ENCODE data around the gene CHPF. TPM values are rescaled to one million over a fixed set of nuclear protein-coding genes. Genes with fewer than 3 reads are reported as not detected.
A peak's percentile ranks its signal among the peaks of the same experiment; 100 is the strongest.

Gene CHPF, protein sequence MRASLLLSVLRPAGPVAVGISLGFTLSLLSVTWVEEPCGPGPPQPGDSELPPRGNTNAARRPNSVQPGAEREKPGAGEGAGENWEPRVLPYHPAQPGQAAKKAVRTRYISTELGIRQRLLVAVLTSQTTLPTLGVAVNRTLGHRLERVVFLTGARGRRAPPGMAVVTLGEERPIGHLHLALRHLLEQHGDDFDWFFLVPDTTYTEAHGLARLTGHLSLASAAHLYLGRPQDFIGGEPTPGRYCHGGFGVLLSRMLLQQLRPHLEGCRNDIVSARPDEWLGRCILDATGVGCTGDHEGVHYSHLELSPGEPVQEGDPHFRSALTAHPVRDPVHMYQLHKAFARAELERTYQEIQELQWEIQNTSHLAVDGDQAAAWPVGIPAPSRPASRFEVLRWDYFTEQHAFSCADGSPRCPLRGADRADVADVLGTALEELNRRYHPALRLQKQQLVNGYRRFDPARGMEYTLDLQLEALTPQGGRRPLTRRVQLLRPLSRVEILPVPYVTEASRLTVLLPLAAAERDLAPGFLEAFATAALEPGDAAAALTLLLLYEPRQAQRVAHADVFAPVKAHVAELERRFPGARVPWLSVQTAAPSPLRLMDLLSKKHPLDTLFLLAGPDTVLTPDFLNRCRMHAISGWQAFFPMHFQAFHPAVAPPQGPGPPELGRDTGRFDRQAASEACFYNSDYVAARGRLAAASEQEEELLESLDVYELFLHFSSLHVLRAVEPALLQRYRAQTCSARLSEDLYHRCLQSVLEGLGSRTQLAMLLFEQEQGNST
- total RNA-seq = 10 to 100 TPM; 44.4 to 67.8 (median 58.4) TPM

DNA sequence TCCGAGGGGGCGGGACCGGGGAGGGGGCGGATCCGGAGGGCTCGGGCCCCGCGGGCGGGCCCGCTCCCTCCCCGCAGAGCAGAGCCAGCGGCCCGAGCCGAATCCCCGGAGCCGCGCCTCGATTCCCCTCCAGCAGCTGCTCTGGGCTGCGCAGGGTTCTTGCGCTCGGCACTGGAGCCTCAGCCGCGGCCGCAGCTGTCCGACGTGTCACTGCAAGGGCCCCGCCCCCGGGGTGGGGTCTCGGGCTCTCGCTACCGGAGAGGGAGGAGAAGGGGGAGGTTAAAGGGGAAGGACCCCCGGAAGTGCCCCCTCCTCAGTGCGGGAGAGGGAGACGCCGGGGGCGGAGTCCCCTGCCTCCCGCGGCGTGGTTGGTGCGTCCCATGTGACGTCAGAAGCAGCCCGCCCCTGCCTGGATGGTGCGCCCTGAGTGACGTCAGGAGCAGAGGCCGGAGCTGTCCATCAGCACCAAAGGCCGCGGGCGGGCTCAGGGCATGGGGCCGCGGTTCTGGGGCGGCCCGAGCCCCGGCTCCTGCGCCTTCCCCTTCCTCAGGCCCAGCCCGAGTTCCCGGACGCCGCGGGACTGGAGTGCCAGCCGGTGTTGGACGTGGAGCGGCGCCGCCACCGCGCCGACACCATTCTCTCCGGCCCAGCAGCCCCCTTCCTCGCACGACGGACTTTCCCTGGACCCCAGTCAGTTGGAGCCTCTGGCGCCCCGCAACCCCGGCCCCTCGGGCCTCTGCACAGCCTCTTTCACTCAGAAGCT, at the start of gene CHPF, which contains the start of gene TMEM198:
CHPF (minus strand) TSS at position 214 of the 763 bp plus-strand sequence. CDS start 271 bp downstream, outside the sequence.
TMEM198 (plus strand) TSS at position 433 of the 763 bp plus-strand sequence. CDS start 700 bp downstream, outside the sequence.
- TF ChIP-seq POLR2A (IDR thresholded peaks at IDR 0.05; ENCODE audit: low read depth) (no peak), POLR2AphosphoS5 (IDR thresholded peaks at IDR 0.05) (peak; percentile 76 to 84)
- Histone ChIP-seq H3K4me3 (peak within 1 kb of the TSS; percentile 67 to 83 (median 77)), H3K27ac (replicated peaks in 1 of 4) (peak within 1 kb of the TSS; percentile 93 to 95 (median 94)), H3K36me3 (peaks cover 13 to 38% (median 31%) of the 10 kb centered on the region in 4 donors), H3K9me3 (no peaks in the 10 kb centered on the region), H3K4me1 (peaks cover 26 to 46% (median 42%) of the 10 kb centered on the region in 4 donors), H3K27me3 (peaks cover 0 to 4% (median 0%) of the 10 kb centered on the region in 4 donors)
- WGBS = 4% methylated on average over 18 of the region's 75 CpGs
- DNase-seq (ENCODE audit: extremely low spot score) = peak; percentile 99
- intact Hi-C loops (cut with DNase I) = loop anchor here (2.0 to 5.0 kb wide), 3 partner anchors 54 to 144 kb away; partner anchors contain the start of gene STK11IP

DNA sequence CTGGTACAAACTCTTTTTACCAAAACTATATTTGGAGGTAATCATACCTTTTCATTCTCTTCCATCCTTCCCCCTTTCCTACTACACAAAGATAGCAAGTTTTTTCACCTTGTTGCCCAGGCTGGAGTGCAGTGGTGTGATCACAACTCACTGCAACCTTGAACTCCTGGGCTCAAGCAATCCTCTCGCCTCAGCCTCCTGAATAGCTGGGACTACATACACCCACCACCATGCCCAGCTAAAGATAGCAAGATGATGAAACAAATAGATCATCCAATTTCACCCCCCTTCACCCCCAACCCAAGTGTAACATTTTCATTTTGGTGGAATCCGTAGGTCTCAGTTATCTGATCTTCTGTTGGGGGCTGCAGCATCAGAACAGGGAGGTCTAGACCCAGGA, 49.5 kb upstream of the CHPF start:
- TF ChIP-seq POLR2AphosphoS5 (IDR thresholded peaks at IDR 0.05) (no peak), EP300 (IDR thresholded peaks at IDR 0.05) (no peak), POLR2A (IDR thresholded peaks at IDR 0.05; ENCODE audit: low read depth) (no peak)
- TF ChIP-seq, protein P1, sequence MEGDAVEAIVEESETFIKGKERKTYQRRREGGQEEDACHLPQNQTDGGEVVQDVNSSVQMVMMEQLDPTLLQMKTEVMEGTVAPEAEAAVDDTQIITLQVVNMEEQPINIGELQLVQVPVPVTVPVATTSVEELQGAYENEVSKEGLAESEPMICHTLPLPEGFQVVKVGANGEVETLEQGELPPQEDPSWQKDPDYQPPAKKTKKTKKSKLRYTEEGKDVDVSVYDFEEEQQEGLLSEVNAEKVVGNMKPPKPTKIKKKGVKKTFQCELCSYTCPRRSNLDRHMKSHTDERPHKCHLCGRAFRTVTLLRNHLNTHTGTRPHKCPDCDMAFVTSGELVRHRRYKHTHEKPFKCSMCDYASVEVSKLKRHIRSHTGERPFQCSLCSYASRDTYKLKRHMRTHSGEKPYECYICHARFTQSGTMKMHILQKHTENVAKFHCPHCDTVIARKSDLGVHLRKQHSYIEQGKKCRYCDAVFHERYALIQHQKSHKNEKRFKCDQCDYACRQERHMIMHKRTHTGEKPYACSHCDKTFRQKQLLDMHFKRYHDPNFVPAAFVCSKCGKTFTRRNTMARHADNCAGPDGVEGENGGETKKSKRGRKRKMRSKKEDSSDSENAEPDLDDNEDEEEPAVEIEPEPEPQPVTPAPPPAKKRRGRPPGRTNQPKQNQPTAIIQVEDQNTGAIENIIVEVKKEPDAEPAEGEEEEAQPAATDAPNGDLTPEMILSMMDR (IDR thresholded peaks at IDR 0.05) = no peak
- WGBS = 91% methylated on average over 2 of the region's 2 CpGs
- intact Hi-C loops (cut with DNase I) = no loop called here

DNA sequence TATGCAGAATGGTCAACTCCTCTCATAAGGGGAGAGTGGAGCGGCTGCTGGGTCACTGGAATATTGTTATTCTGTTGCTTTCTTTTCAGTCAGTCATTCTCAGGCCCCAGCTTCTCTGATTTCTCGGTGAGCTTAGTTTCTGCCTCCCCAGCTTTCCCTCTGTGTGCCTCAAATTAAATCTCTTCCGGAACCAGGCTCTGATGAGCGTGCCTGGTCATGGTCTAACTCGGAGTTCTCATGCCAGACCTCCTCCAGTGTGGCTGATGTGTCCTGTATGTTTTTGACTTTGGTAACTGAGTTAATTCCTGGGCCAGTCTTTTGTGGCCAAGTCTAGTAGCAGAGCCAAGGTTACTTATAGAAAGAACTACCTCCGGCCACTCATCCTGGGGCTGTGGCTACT, 49.1 kb upstream of the CHPF start:
- intact Hi-C loops (cut with DNase I) = no loop called here
- Histone ChIP-seq H3K27ac (replicated peaks in 1 of 4) (no peak overlapping the region), H3K36me3 (no peaks in the 10 kb centered on the region), H3K4me1 (peaks cover 10 to 14% (median 10%) of the 10 kb centered on the region in 4 donors), H3K4me3 (no peak overlapping the region), H3K27me3 (no peaks in the 10 kb centered on the region), H3K9me3 (no peaks in the 10 kb centered on the region)
- 70% methylated on average over 6 of the region's 6 CpGs for WGBS
- TF ChIP-seq POLR2A (IDR thresholded peaks at IDR 0.05; ENCODE audit: low read depth) (no peak), EP300 (IDR thresholded peaks at IDR 0.05) (no peak), POLR2AphosphoS5 (IDR thresholded peaks at IDR 0.05) (no peak)
- TF ChIP-seq, protein P1 (IDR thresholded peaks at IDR 0.05) = no peak
- no peak for DNase-seq (ENCODE audit: extremely low spot score)

More for the DNA sequence above, 49.5 kb upstream of the CHPF start:
- no peaks in the 10 kb centered on the region for H3K27me3 ChIP-seq
- no peak overlapping the region for H3K4me3 ChIP-seq
- H3K9me3 ChIP-seq = no peaks in the 10 kb centered on the region
- no peak overlapping the region for H3K27ac ChIP-seq (replicated peaks in 1 of 4)
- DNase-seq (ENCODE audit: extremely low spot score) = no peak
- no peaks in the 10 kb centered on the region for H3K36me3 ChIP-seq
- peaks cover 10 to 17% (median 11%) of the 10 kb centered on the region in 4 donors for H3K4me1 ChIP-seq

DNA sequence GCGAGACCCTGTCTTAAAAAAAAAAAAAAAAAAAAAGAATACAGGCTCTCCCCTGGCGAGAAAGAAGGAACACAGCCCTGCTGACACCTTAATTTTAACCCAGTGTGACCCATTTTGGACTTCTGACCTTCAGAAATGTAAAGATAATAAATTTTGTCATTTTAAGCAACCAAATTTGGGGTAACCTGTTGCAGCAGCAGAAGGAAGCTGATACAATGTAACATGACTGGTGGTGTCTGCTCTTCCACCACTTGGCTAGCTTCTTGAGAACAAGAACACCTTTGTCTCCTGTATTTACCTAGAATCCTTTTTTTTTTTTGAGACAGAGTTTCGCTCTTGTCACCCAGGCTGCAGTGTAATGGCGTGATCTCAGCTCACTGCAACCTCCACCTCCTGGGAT, 47.5 kb upstream of the CHPF start:
- Histone ChIP-seq H3K27ac (replicated peaks in 1 of 4) (no peak overlapping the region), H3K4me1 (peaks cover 0 to 2% (median under 1%) of the 10 kb centered on the region in 4 donors), H3K4me3 (no peak overlapping the region), H3K27me3 (no peaks in the 10 kb centered on the region), H3K36me3 (no peaks in the 10 kb centered on the region), H3K9me3 (no peaks in the 10 kb centered on the region)
- WGBS = 67% methylated on average over 4 of the region's 4 CpGs
- no peak for DNase-seq (ENCODE audit: extremely low spot score)
- intact Hi-C loops (cut with DNase I) = no loop called here
- TF ChIP-seq POLR2AphosphoS5 (IDR thresholded peaks at IDR 0.05) (no peak), POLR2A (IDR thresholded peaks at IDR 0.05; ENCODE audit: low read depth) (no peak), EP300 (IDR thresholded peaks at IDR 0.05) (no peak)
- TF ChIP-seq, protein P1 (IDR thresholded peaks at IDR 0.05) = no peak
